ENCODE measurements around the gene PEPD. TPM values are rescaled to one million over a fixed set of nuclear protein-coding genes. Genes with fewer than 3 reads are reported as not detected.

Gene PEPD
- polyA plus RNA-seq, 4 donors = 159 to 1,330 (median 491) TPM

DNA sequence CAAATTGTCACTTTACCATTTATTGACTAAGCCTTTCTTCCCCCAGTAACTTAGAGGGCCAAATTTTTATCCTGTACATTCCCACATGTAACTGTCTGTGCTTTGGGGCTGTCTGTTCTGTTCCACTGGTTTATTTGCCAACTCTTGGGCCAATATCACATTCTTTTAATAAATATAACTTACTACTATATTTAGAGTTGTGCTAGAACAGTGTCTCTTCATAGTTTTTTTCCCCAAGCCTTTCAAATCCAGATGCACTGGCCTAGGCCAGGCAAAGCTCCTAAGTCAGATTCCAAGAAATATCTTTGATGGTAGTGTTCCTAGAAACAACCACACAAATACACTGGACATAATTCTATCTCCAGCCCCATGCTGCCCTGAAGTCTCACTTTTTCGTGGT is 164.0 kb downstream of the PEPD start:
- Histone ChIP-seq H3K27ac (ENCODE audit: low read depth in 1 of 3, low read length in 2 of 3) (no peak overlapping the region), H3K9me3 (ENCODE audit: control insufficient read depth in 2 of 2, insufficient read depth in 1 of 2, low read depth in 1 of 2, low read length in 1 of 2) (peaks cover 0 to 3% of the 10 kb centered on the region in 2 donors), H3K4me1 (ENCODE audit: control insufficient read depth in 3 of 3, insufficient read depth in 2 of 3, low read depth in 1 of 3, low read length in 2 of 3) (no peaks in the 10 kb centered on the region), H3K4me3 (ENCODE audit: low read depth in 1 of 3, low read length in 3 of 3) (no peak overlapping the region), H3K36me3 (ENCODE audit: control insufficient read depth in 3 of 3, insufficient read depth in 2 of 3, low read depth in 1 of 3, low read length in 3 of 3) (no peaks in the 10 kb centered on the region), H3K27me3 (ENCODE audit: control insufficient read depth in 3 of 3, insufficient read depth in 3 of 3, low read length in 3 of 3) (no peaks in the 10 kb centered on the region)
- FAIRE-seq (no peak), DNase-seq (no peak)
- WGBS, 3 donors = 64 to 67% (median 65%) methylated on average over 1 of the region's 1 CpG

DNA sequence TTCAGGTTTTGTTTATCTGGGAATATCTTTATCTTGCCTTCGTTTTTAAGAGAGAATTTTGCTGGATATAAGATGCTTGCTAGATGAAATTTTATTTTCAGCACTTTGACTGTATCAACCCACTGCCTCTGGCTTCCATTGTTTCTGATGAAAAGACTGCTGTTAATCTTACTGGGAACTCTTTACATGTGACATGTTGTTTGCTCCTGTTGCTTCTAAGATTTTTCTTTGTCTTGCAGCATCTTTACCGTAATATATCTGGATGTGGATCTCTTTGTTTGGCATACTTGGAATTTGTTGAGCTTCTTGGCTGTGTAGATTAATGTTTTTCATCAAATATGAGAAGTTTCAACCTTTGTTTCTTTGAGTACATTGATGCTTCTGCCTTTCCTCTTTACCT is 166.1 kb downstream of the PEPD start:
- Histone ChIP-seq H3K27ac (ENCODE audit: low read depth in 1 of 3, low read length in 2 of 3) (no peak overlapping the region), H3K4me3 (ENCODE audit: low read depth in 1 of 3, low read length in 3 of 3) (no peak overlapping the region), H3K9me3 (ENCODE audit: control insufficient read depth in 2 of 2, insufficient read depth in 1 of 2, low read depth in 1 of 2, low read length in 1 of 2) (peaks cover 0 to 3% of the 10 kb centered on the region in 2 donors), H3K36me3 (ENCODE audit: control insufficient read depth in 3 of 3, insufficient read depth in 2 of 3, low read depth in 1 of 3, low read length in 3 of 3) (no peaks in the 10 kb centered on the region), H3K27me3 (ENCODE audit: control insufficient read depth in 3 of 3, insufficient read depth in 3 of 3, low read length in 3 of 3) (no peaks in the 10 kb centered on the region), H3K4me1 (ENCODE audit: control insufficient read depth in 3 of 3, insufficient read depth in 2 of 3, low read depth in 1 of 3, low read length in 2 of 3) (no peaks in the 10 kb centered on the region)
- no peak for FAIRE-seq
- no peak for DNase-seq
- 72 to 78% (median 74%) methylated on average over 2 of the region's 2 CpGs for WGBS, 3 donors

- Histone ChIP-seq H3K36me3 (ENCODE audit: control insufficient read depth in 3 of 3, insufficient read depth in 2 of 3, low read depth in 1 of 3, low read length in 3 of 3) (no peaks in the 10 kb centered on the region), H3K27ac (ENCODE audit: low read depth in 1 of 3, low read length in 2 of 3) (no peak overlapping the region), H3K27me3 (ENCODE audit: control insufficient read depth in 3 of 3, insufficient read depth in 3 of 3, low read length in 3 of 3) (peaks cover 0 to 2% (median 0%) of the 10 kb centered on the region in 3 donors), H3K9me3 (ENCODE audit: control insufficient read depth in 2 of 2, insufficient read depth in 1 of 2, low read depth in 1 of 2, low read length in 1 of 2) (peaks cover 0 to 3% of the 10 kb centered on the region in 2 donors), H3K4me3 (ENCODE audit: low read depth in 1 of 3, low read length in 3 of 3) (no peak overlapping the region), H3K4me1 (ENCODE audit: control insufficient read depth in 3 of 3, insufficient read depth in 2 of 3, low read depth in 1 of 3, low read length in 2 of 3) (no peaks in the 10 kb centered on the region)
- FAIRE-seq (no peak), DNase-seq (no peak)
- 79 to 92% (median 86%) methylated on average over 12 of the region's 12 CpGs for WGBS, 3 donors
These were observed 170.9 kb downstream of the PEPD start for GRCh38 chr19:33350538-33351309.

DNA sequence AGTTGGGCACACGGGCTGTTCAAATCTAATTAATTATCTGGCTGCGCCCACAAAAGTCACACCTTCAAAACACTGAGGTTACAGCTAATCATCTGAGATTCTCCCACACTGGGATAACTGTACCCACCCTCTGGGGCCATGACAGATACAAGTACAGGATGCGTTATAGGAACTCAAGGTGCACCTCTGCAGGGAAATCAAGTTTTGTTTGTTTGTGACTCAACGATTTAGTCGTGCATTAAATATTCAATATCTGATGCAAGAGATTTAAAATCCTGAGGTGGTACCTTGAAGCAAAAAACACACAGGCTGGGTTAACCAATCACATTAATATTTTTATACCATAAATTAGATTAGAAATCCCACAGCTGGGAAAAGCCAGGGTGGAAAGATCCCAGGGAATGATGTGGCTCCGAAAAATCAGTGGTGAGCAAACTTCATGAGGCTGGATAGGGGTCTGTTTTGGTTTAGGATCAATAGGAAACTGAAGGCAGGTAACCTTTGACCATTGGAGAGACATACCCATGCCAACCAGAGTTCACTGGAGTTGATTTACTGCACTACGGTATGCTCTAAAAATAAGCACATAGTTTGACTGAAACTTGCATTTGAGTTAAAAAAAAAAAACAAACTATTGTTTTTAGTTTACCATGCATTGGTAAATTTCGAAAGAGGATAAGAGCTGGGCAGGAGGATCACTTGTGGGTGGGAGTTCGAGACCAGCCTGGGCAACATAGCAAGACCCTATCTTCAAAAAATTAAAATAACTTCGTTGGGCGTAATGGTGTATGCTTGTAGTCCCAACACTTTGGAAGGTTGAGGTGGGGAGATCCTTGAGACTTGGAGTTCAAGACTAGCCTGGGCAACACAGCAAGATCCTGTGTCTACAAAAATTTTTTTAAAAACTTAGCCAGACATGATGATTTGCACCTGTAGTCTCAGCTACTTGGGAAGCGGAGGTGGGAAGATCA is 172.0 kb downstream of the PEPD start:
- DNase-seq (no peak), FAIRE-seq (no peak)
- WGBS, 3 donors = 84 to 86% (median 84%) methylated on average over 12 of the region's 12 CpGs
- Histone ChIP-seq H3K9me3 (ENCODE audit: control insufficient read depth in 2 of 2, insufficient read depth in 1 of 2, low read depth in 1 of 2, low read length in 1 of 2) (no peaks in the 10 kb centered on the region), H3K4me1 (ENCODE audit: control insufficient read depth in 3 of 3, insufficient read depth in 2 of 3, low read depth in 1 of 3, low read length in 2 of 3) (no peaks in the 10 kb centered on the region), H3K36me3 (ENCODE audit: control insufficient read depth in 3 of 3, insufficient read depth in 2 of 3, low read depth in 1 of 3, low read length in 3 of 3) (no peaks in the 10 kb centered on the region), H3K27ac (ENCODE audit: low read depth in 1 of 3, low read length in 2 of 3) (no peak overlapping the region), H3K4me3 (ENCODE audit: low read depth in 1 of 3, low read length in 3 of 3) (no peak overlapping the region), H3K27me3 (ENCODE audit: control insufficient read depth in 3 of 3, insufficient read depth in 3 of 3, low read length in 3 of 3) (peaks cover 0 to 2% (median 0%) of the 10 kb centered on the region in 3 donors)

DNA sequence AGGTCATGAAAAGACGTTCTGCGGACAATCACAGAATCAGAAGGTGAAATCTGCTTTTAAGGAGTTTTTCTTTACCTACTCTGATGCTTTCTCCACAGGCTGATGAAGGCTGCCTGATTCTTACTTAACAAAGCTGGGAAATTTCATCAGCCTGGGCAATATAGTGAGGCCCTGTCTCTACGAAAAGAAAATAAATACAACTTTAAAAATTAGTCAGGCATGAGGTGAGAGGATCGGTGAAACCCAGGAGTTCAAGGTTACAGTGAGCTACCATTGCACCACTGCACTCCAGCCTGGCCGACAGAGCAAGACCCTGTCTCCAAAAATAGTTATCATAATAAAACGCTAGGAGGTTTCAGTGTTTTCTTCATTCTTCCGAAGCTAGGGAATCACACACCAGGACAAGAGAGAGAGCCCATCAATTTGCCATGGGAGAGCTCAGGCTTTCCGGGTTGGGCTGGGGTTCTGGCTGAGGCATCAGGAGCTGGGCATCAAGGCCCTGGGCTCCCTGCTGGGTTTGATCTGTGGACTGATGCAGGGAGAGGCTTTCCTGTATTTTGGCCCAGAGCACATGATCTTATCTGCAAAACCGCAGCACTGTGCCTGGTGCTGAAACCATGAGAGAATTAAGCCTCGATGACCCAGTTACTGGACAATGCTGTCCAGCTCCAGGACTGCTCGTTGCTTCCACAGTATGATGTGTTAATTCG is 173.1 kb downstream of the PEPD start:
- no peak for FAIRE-seq
- DNase-seq = no peak
- WGBS, 3 donors = 74 to 78% (median 77%) methylated on average over 12 of the region's 12 CpGs

DNA sequence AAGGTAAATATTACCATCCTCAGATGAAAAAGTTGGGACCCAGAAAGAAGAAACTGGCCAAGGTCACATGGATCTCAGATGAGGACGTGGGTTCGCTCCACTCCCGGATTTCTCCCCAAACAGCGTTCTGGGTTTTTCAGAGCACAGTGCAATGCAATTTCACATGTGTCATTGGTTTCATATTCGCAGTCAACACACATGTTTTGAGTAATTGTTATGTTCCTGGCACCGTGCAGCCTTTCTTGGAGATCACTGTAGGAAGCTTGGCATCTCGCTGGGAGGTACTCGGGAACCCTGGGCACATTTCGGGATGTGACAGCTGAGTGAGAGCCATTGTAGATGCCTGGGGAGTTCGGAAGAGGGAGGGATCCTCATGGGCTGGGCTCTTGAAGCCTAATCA is 174.3 kb downstream of the PEPD start:
- WGBS, 3 donors = 86 to 89% (median 88%) methylated on average over 10 of the region's 10 CpGs
- DNase-seq (no peak), FAIRE-seq (no peak)
- no peaks in the 10 kb centered on the region for H3K36me3 ChIP-seq (ENCODE audit: control insufficient read depth in 3 of 3, insufficient read depth in 2 of 3, low read depth in 1 of 3, low read length in 3 of 3)
- no peak overlapping the region for H3K4me3 ChIP-seq (ENCODE audit: low read depth in 1 of 3, low read length in 3 of 3)
- H3K4me1 ChIP-seq (ENCODE audit: control insufficient read depth in 3 of 3, insufficient read depth in 2 of 3, low read depth in 1 of 3, low read length in 2 of 3) = no peaks in the 10 kb centered on the region
- no peak overlapping the region for H3K27ac ChIP-seq (ENCODE audit: low read depth in 1 of 3, low read length in 2 of 3)
- H3K27me3 ChIP-seq (ENCODE audit: control insufficient read depth in 3 of 3, insufficient read depth in 3 of 3, low read length in 3 of 3) = peaks cover 0 to 2% (median 0%) of the 10 kb centered on the region in 3 donors
- H3K9me3 ChIP-seq (ENCODE audit: control insufficient read depth in 2 of 2, insufficient read depth in 1 of 2, low read depth in 1 of 2, low read length in 1 of 2) = no peaks in the 10 kb centered on the region

More for the DNA sequence above, 173.1 kb downstream of the PEPD start:
- Histone ChIP-seq H3K9me3 (ENCODE audit: control insufficient read depth in 2 of 2, insufficient read depth in 1 of 2, low read depth in 1 of 2, low read length in 1 of 2) (no peaks in the 10 kb centered on the region), H3K36me3 (ENCODE audit: control insufficient read depth in 3 of 3, insufficient read depth in 2 of 3, low read depth in 1 of 3, low read length in 3 of 3) (no peaks in the 10 kb centered on the region), H3K27ac (ENCODE audit: low read depth in 1 of 3, low read length in 2 of 3) (no peak overlapping the region), H3K27me3 (ENCODE audit: control insufficient read depth in 3 of 3, insufficient read depth in 3 of 3, low read length in 3 of 3) (peaks cover 0 to 2% (median 0%) of the 10 kb centered on the region in 3 donors), H3K4me1 (ENCODE audit: control insufficient read depth in 3 of 3, insufficient read depth in 2 of 3, low read depth in 1 of 3, low read length in 2 of 3) (no peaks in the 10 kb centered on the region), H3K4me3 (ENCODE audit: low read depth in 1 of 3, low read length in 3 of 3) (no peak overlapping the region)

- no peak overlapping the region for H3K27ac ChIP-seq (ENCODE audit: low read depth in 1 of 3, low read length in 2 of 3)
- FAIRE-seq = no peak
These were observed 174.9 kb downstream of the PEPD start for GRCh38 chr19:33346665-33347064.

DNA sequence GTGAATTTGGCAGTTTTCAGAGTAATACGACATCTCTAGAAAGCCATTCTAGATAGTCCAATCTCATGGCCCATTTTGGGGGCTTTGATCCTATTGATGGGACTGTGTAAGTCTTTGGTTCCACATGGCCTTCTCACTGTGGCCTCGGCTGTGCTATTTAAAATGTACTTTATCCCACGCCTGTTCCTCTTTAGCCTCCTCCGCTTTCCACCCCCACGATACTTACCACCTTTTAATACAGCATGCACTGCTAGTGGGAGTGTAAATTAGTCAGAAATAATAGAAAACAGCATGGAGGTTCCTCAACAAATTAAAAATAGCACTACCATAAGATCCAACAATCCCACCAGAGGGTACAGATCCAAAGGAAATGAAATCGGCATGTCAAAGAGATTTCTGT is 176.4 kb downstream of the PEPD start:
- DNase-seq (no peak), FAIRE-seq (no peak)
- Histone ChIP-seq H3K4me1 (ENCODE audit: control insufficient read depth in 3 of 3, insufficient read depth in 2 of 3, low read depth in 1 of 3, low read length in 2 of 3) (no peaks in the 10 kb centered on the region), H3K9me3 (ENCODE audit: control insufficient read depth in 2 of 2, insufficient read depth in 1 of 2, low read depth in 1 of 2, low read length in 1 of 2) (no peaks in the 10 kb centered on the region), H3K27me3 (ENCODE audit: control insufficient read depth in 3 of 3, insufficient read depth in 3 of 3, low read length in 3 of 3) (peaks cover 0 to 2% (median 0%) of the 10 kb centered on the region in 3 donors), H3K4me3 (ENCODE audit: low read depth in 1 of 3, low read length in 3 of 3) (no peak overlapping the region), H3K27ac (ENCODE audit: low read depth in 1 of 3, low read length in 2 of 3) (no peak overlapping the region), H3K36me3 (ENCODE audit: control insufficient read depth in 3 of 3, insufficient read depth in 2 of 3, low read depth in 1 of 3, low read length in 3 of 3) (no peaks in the 10 kb centered on the region)
- 92 to 93% (median 93%) methylated on average over 6 of the region's 6 CpGs for WGBS, 3 donors

More at GRCh38 chr19:33346665-33347064, 174.9 kb downstream of the PEPD start:
- peaks cover 0 to 2% (median 0%) of the 10 kb centered on the region in 3 donors for H3K27me3 ChIP-seq (ENCODE audit: control insufficient read depth in 3 of 3, insufficient read depth in 3 of 3, low read length in 3 of 3)
- H3K4me3 ChIP-seq (ENCODE audit: low read depth in 1 of 3, low read length in 3 of 3) = no peak overlapping the region
- no peaks in the 10 kb centered on the region for H3K9me3 ChIP-seq (ENCODE audit: control insufficient read depth in 2 of 2, insufficient read depth in 1 of 2, low read depth in 1 of 2, low read length in 1 of 2)
- H3K4me1 ChIP-seq (ENCODE audit: control insufficient read depth in 3 of 3, insufficient read depth in 2 of 3, low read depth in 1 of 3, low read length in 2 of 3) = no peaks in the 10 kb centered on the region
- no peaks in the 10 kb centered on the region for H3K36me3 ChIP-seq (ENCODE audit: control insufficient read depth in 3 of 3, insufficient read depth in 2 of 3, low read depth in 1 of 3, low read length in 3 of 3)
- DNase-seq = no peak
